Thyroid gland (tissue), 4 donors: ENCODE results near the gene ACOX1. TPM values are rescaled to one million over a fixed set of nuclear protein-coding genes. Genes with fewer than 3 reads are reported as not detected.

Source experiments
- DNase-seq, 2 donors: peaks; one replicate each; pipeline ENCODE4 v3.0.0-alpha.2; 2019
- H3K27ac ChIP-seq, 3 donors: fragments of 200-600 bp; sonication (generic); 1 replicate in 2 of 3; 2 replicates in 1 of 3; pipeline ENCODE4 v1.5.1; 2016 to 2019; ENCODE audit warnings: mild to moderate bottlenecking in 1 of 3, moderate library complexity in 1 of 3
- H3K27me3 ChIP-seq: fragments of 200-600 bp; sonication (generic); one replicate; pipeline ENCODE4 v1.5.1; 2019
- H3K36me3 ChIP-seq, 2 donors: fragments of 200-600 bp; sonication (generic); one replicate each; pipeline ENCODE4 v1.5.1; 2016 to 2019
- H3K4me1 ChIP-seq, 2 donors: fragments of 200-600 bp; sonication (generic); one replicate each; pipeline ENCODE4 v1.5.1; 2017 to 2019
- H3K4me3 ChIP-seq, 3 donors: fragments of 200-600 bp; sonication (generic); replicated peaks in 1 of 3; 1 replicate in 2 of 3; 2 replicates in 1 of 3; pipeline ENCODE4 v1.5.1; 2016; ENCODE audit warnings: mild to moderate bottlenecking in 1 of 3
- H3K9me3 ChIP-seq: fragments of 200-600 bp; sonication (generic); one replicate; pipeline ENCODE4 v1.5.1; 2017
- CTCF ChIP-seq, 6 experiments: fragments of 200-600 bp in 3 of 6; fragments of 450-650 bp in 3 of 6; sonication (generic) in 3 of 6; IDR thresholded peaks; one replicate each; pipeline ENCODE4 v1.5.1; 2016 to 2019; ENCODE audit warnings: antibody characterized with exemption in 6 of 6, mild to moderate bottlenecking in 2 of 6, inconsistent platforms in 1 of 6, moderate library complexity in 1 of 6
- POLR2A ChIP-seq, 2 donors: fragments of 450-650 bp; IDR thresholded peaks; one replicate each; pipeline ENCODE4 v1.6.1; 2017; ENCODE audit warnings: antibody characterized with exemption in 2 of 2, mild to moderate bottlenecking in 2 of 2, moderate library complexity in 1 of 2
- WGBS, 2 donors: methylation state at CpG; one replicate each; pipeline ENCODE4 v1.1.5; 2017; 5-methylcytosine and 5-hydroxymethylcytosine counted together
- intact Hi-C: fragments of 100-400 bp; cut with DNase I; formaldehyde crosslinking; loops from one replicate; pipeline ENCODE4 v1.15.1; 2023
- total RNA-seq, 4 donors: library from RNA; depleted of rRNA; stranded (reverse); fragments of >200 nt; gene quantifications; one replicate each; pipeline ENCODE4 v1.2.3, GENCODE V29; 2016

ACOX1 gene
- total RNA-seq, 4 donors from 2014 or later: 59.6 to 102 (median 75.5) TPM

GRCh38 chr17:76018801-76019200 is 39.8 kb upstream of the ACOX1 start:
- peaks cover 0 to 5% of the 10 kb centered on the region in 2 donors for H3K36me3 ChIP-seq
- H3K4me3 ChIP-seq: no peak overlapping the region
- no peaks in the 10 kb centered on the region for H3K27me3 ChIP-seq
- H3K9me3 ChIP-seq: no peaks in the 10 kb centered on the region
- intact Hi-C loops: no loop called here
- DNase-seq: no peak
- H3K4me1 ChIP-seq: no peaks in the 10 kb centered on the region
- TF ChIP-seq CTCF (IDR thresholded peaks at IDR 0.05): no peak
- no peak for TF ChIP-seq POLR2A (IDR thresholded peaks at IDR 0.05)
- H3K27ac ChIP-seq: no peak overlapping the region
- WGBS, 2 donors: 82 to 89% methylated on average over 13 of the region's 13 CpGs

GRCh38 chr17:76018340-76018680 is 39.3 kb upstream of the ACOX1 start:
- H3K27ac ChIP-seq: no peak overlapping the region
- no peaks in the 10 kb centered on the region for H3K27me3 ChIP-seq
- H3K4me3 ChIP-seq: no peak overlapping the region
- intact Hi-C loops: no loop called here
- no peak for DNase-seq
- no peak for TF ChIP-seq POLR2A (IDR thresholded peaks at IDR 0.05)
- TF ChIP-seq CTCF (IDR thresholded peaks at IDR 0.05): no peak
- peaks cover 0 to 5% of the 10 kb centered on the region in 2 donors for H3K36me3 ChIP-seq
- H3K9me3 ChIP-seq: no peaks in the 10 kb centered on the region
- WGBS, 2 donors: 92 to 98% methylated on average over 9 to 11 of the region's 11 CpGs
- H3K4me1 ChIP-seq: no peaks in the 10 kb centered on the region

GRCh38 chr17:76017481-76018339 is 38.7 kb upstream of the ACOX1 start:
- H3K4me3 ChIP-seq: no peak overlapping the region
- no peaks in the 10 kb centered on the region for H3K27me3 ChIP-seq
- no peaks in the 10 kb centered on the region for H3K4me1 ChIP-seq
- no peak for DNase-seq
- peaks cover 0 to 2% of the 10 kb centered on the region in 2 donors for H3K36me3 ChIP-seq
- intact Hi-C loops: no loop called here
- WGBS, 2 donors: 93% methylated on average over 20 to 21 of the region's 21 CpGs
- no peaks in the 10 kb centered on the region for H3K9me3 ChIP-seq
- no peak for TF ChIP-seq CTCF (IDR thresholded peaks at IDR 0.05)
- TF ChIP-seq POLR2A (IDR thresholded peaks at IDR 0.05): no peak
- no peak overlapping the region for H3K27ac ChIP-seq

GRCh38 chr17:76014925-76015261 is 35.9 kb upstream of the ACOX1 start:
- TF ChIP-seq CTCF (IDR thresholded peaks at IDR 0.05) (no peak), POLR2A (IDR thresholded peaks at IDR 0.05) (no peak)
- 82% methylated on average over 17 of the region's 26 CpGs; no CpG with 5 or more reads in 1 of the 2 donors for WGBS, 2 donors
- no peaks in the 10 kb centered on the region for H3K27me3 ChIP-seq
- no peak overlapping the region for H3K4me3 ChIP-seq
- DNase-seq: no peak
- peaks cover 0 to 6% of the 10 kb centered on the region in 2 donors for H3K36me3 ChIP-seq
- H3K4me1 ChIP-seq: no peaks in the 10 kb centered on the region
- H3K27ac ChIP-seq: no peak overlapping the region
- H3K9me3 ChIP-seq: no peaks in the 10 kb centered on the region
- intact Hi-C loops: no loop called here

- H3K27ac ChIP-seq: no peak overlapping the region
- DNase-seq: peak; percentile 78 to 80
- intact Hi-C loops: no loop called here
These were observed 35.3 kb upstream of the ACOX1 start for GRCh38 chr17:76014100-76014924.

More at GRCh38 chr17:76014100-76014924, 35.3 kb upstream of the ACOX1 start:
- Histone ChIP-seq H3K36me3 (peaks cover 0 to 6% of the 10 kb centered on the region in 2 donors), H3K9me3 (no peaks in the 10 kb centered on the region), H3K4me3 (no peak overlapping the region), H3K27me3 (no peaks in the 10 kb centered on the region), H3K4me1 (no peaks in the 10 kb centered on the region)
- TF ChIP-seq CTCF (IDR thresholded peaks at IDR 0.05) (peak; percentile 84 to 98 (median 94)), POLR2A (IDR thresholded peaks at IDR 0.05) (no peak)
- 43 to 70% methylated on average over 3 to 4 of the region's 19 CpGs for WGBS, 2 donors
